SK-N-SH treated with all-trans-retinoic acid at 6 μM for 48 hours (cell line): Measurements from ENCODE around the gene URB1.

Experiments
- ARNTL ChIP-seq: fragments of 450-650 bp; formaldehyde crosslinking; IDR thresholded peaks from 2 replicates; pipeline ENCODE4 v1.5.0; 2020; ENCODE audit warnings: low read depth, mild to moderate bottlenecking, moderate library complexity, borderline replicate concordance
- CSDC2 ChIP-seq: fragments of 250-450 bp; sonication (Bioruptor Pico); IDR thresholded peaks from 2 replicates; pipeline ENCODE4 v1.5.0; 2020; ENCODE audit warnings: mild to moderate bottlenecking, moderate library complexity
- ISL1 ChIP-seq: fragments of 250-450 bp; sonication (Bioruptor Pico); IDR thresholded peaks from 2 replicates; pipeline ENCODE4 v2.1.2; 2022; ENCODE audit warnings: mild to moderate bottlenecking, moderate library complexity
- OSR1 ChIP-seq: fragments of 250-450 bp; sonication (Bioruptor Pico); IDR thresholded peaks from 2 replicates; pipeline ENCODE4 v1.8.0; 2022; ENCODE audit warnings: moderate library complexity, mild to moderate bottlenecking, inconsistent platforms
- PATZ1 ChIP-seq: fragments of 250-450 bp; sonication (Bioruptor Pico); IDR thresholded peaks from 2 replicates; pipeline ENCODE4 v1.8.0; 2020; ENCODE audit warnings: mild to moderate bottlenecking, moderate library complexity, borderline replicate concordance
- PPARA ChIP-seq: fragments of 250-450 bp; sonication (Bioruptor Pico); IDR thresholded peaks from 2 replicates; pipeline ENCODE4 v1.5.0; 2020; ENCODE audit warnings: mild to moderate bottlenecking, borderline replicate concordance
- RARB ChIP-seq: fragments of 250-450 bp; sonication (Bioruptor Pico); IDR thresholded peaks from 2 replicates; pipeline ENCODE4 v1.8.0; 2021; ENCODE audit warnings: mild to moderate bottlenecking, moderate library complexity
- TCF4 ChIP-seq: fragments of 250-450 bp; sonication (Bioruptor Pico); IDR thresholded peaks from 2 replicates; pipeline ENCODE4 v1.8.0; 2021; ENCODE audit warnings: mild to moderate bottlenecking, moderate library complexity, borderline replicate concordance
- ZFP3 ChIP-seq: fragments of 250-450 bp; sonication (Bioruptor Pico); IDR thresholded peaks from 2 replicates; pipeline ENCODE4 v1.5.0; 2020; ENCODE audit warnings: mild to moderate bottlenecking, moderate library complexity
- ZNF70 ChIP-seq: fragments of 450-650 bp; formaldehyde crosslinking; IDR thresholded peaks from 2 replicates; pipeline ENCODE4 v1.5.0; 2020; ENCODE audit warnings: mild to moderate bottlenecking, moderate library complexity
- ZNF8 ChIP-seq: fragments of 450-650 bp; formaldehyde crosslinking; IDR thresholded peaks from 2 replicates; pipeline ENCODE4 v1.5.0; 2020; ENCODE audit warnings: mild to moderate bottlenecking, moderate library complexity

- no peak for TF ChIP-seq CSDC2
- no peak for TF ChIP-seq PPARA (CRISPR knock-in tag)
- no peak for TF ChIP-seq ZNF70 (CRISPR knock-in tag)
- TF ChIP-seq ARNTL (CRISPR knock-in tag) = no peak
- TF ChIP-seq ZFP3 (CRISPR knock-in tag) = no peak
- no peak for TF ChIP-seq TCF4 (CRISPR knock-in tag)
- TF ChIP-seq OSR1 = no peak
- no peak for TF ChIP-seq PATZ1 (CRISPR knock-in tag)
- TF ChIP-seq RARB = no peak
- TF ChIP-seq ZNF8 (CRISPR knock-in tag) = no peak
- TF ChIP-seq ISL1 (CRISPR knock-in tag) = no peak
Measured at GRCh38 chr21:32372755-32373154, 20.1 kb downstream of the URB1 start.
